HG02938 (cell line): Measurements from ENCODE around the gene CCR7.
A peak's percentile ranks its signal among the peaks of the same experiment; 100 is the strongest.
"Not testable (repeated sequence)": the region's sequence is repeated elsewhere in the genome, so short reads cannot be mapped to it uniquely, and the experiment has no call there.

Source experiments
- ATAC-seq: cut with Tn5 transposase; IDR thresholded peaks from one replicate; pipeline ENCODE4 v1.9.1; 2021; ENCODE audit warnings: mild to moderate bottlenecking, moderate library complexity; ENCODE audit not compliant: unreplicated experiment

Gene CCR7

GRCh38 chr17:40552806-40553693, 12.2 kb downstream of the CCR7 start:
- ATAC-seq, result no peak

GRCh38 chr17:40551879-40552768, 13.1 kb downstream of the CCR7 start:
- no peak for ATAC-seq

- no peak for ATAC-seq
Measured at GRCh38 chr17:40551091-40551878, 14.0 kb downstream of the CCR7 start.

- ATAC-seq, result no peak
Measured at GRCh38 chr17:40550608-40551007, 14.7 kb downstream of the CCR7 start.

DNA sequence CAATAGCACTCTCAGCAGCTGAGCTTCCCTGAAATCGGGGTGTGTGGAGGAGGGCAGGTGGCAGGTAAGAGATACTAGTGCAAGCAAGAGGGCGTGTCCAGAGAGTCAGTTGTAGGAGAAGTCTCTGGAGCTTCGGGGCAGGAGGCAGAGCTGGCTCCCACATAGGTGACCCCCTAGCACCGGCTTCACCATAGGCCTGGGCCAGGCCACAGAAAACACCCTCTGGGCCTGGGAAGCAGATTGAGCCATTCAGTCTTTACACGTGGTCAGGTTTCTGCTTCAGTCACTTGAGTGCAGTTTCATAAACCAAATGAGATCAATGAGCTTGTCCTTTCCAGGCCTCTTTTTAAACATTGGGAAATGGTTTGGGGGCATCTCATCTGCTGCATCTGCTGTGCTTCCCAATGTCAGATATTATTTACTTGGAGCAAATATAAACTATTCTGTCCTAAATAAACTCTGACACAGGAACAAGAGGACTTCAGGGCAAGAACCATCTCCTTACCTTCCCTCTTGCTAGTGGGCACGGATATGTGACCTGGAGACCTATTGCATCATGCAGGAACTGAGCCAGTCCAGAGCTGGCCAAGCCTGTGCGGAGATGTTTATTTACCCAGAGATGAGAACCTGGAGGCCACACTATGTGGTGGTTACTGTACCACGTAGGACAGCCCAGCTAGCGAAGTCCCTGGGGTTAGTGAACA, 16.1 kb downstream of the CCR7 start:
- ATAC-seq, result no peak

- ATAC-seq, result no peak
Measured at GRCh38 chr17:40548491-40548981, 16.7 kb downstream of the CCR7 start.

DNA sequence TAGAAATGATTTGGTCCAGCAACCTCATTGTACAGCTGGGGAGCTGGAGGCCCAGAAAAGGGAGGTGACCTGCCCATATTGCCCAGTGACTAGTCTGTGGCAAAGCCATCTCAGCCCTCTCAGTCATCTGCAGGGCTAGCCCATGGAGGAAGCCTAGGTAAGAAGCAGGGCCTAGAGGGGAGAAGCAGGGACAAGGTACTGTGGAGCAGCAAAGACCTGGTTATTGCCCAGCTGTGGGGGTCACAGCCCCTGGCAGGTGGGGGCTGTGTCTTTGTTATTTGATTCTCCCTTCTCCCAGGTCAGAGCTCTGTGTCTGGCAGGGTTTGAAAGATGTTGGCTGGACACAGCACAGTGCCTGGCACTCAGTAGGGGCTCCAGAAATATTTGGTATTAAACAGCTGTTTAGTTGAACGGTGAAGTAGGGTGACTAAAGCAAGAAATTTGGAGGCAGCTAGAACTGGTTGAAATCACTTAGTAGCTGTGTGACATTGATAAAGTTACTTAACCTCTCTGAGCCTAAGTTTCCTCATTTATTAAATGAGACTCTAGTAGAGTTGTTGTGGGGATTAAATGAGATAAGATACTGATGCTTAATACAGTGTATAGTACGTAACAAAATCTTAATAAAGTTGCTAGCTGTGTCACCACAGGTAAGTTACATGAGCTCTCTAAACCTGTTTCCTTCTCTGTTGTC, 17.3 kb downstream of the CCR7 start:
- no peak for ATAC-seq

GRCh38 chr17:40547079-40547784, 18.0 kb downstream of the CCR7 start:
- no peak for ATAC-seq

DNA sequence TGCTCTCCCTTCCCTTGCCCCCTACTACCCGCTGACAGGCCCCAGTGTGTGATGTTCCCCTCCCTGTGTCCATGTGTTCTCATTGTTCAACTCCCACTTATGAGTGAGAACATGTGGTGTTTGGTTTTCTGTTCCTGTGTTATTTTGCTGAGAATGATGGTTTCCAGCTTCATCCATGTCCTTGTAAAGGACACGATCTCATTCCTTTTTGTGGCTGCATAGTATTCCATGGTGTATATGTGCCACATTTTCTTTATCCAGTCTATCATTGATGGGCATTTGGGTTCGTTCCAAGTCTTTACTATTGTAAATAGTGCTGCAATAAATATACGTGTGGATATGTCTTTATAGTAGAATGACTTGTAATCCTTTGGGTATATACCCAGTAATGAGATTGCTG, 18.8 kb downstream of the CCR7 start:
- not testable (repeated sequence) for ATAC-seq

DNA sequence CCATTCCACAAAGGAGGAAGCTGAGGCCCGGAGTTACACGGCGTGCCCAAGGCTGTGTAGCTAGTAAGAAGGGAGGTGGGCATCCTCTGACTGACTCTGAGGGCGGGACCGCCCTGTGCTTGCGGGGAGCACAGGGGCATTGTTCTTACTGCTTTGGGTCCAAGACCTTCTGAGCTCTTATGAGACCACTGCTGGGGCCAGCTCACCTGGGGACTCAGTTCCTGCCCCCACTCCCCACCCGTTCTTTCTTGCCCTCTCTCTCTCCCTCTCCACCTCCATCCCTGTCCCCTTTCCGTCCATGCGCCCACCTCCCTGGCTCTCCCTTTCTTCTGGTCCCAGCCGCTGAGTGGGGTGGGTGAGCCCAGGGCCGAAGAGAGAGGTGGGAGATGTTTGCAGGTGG, 19.6 kb downstream of the CCR7 start:
- ATAC-seq, result no peak

- peak; percentile 51 for ATAC-seq
Measured at GRCh38 chr17:40542558-40543411, 22.5 kb downstream of the CCR7 start.

GRCh38 chr17:40541873-40542557, 23.3 kb downstream of the CCR7 start:
- ATAC-seq, result no peak

DNA sequence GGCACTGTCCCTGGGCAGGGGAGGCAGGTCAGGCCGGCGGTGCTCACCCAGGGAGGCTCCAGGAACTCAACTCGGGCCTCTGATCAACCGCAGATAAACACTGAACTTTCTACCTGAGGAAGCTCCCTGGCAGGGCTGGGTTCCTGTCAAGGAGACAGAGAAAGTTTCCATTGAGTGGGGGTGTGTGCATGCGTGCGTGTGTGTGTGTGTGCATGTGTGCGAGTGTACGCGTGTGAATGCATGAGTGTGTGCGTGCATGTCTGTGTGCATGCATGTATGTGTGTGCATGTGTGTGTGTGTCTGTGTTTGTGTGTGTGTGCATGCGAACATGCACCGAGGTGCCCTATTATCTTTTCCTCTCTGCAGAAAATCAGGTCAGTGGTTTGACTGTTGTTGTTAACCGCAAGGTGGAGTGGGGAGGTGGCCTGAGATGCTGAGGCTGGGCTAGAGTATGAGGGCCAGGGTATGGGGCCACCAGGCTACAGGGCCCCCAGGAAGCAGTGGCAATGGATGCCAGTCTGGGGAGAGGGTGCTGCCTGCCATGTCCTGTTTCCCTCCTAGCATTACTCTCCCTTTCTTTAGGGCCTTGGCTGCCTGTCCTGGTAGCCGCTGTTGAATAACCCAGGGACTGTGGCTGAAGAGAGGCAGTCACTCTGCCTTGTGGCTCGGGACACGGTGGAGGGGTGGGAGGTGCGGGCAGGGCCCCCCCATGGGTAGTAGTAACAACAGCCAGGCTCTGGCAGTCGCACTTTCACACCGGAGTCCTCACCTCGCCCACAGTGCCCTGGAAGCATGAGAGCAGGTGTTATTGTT, 24.0 kb downstream of the CCR7 start:
- ATAC-seq, result no peak

DNA sequence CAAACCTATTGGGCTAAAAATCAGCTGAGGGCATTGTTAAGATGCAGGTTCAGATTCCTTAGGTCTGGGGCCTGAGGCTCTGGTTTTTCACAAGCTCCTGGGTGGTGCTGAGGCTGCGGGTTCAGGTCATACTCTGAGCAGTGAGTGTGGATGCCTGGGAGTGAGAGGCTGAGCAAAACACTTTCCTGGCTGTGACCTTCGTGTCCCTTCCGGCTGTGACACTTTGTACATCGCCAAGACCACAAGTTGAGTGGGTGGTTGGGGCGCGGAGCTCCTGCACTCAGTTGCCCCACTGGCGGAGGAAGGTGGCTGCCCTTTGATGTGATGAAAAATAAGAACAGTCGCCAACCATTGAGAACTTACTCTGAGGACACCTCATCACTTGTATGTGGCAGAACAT, 24.8 kb downstream of the CCR7 start:
- no peak for ATAC-seq

DNA sequence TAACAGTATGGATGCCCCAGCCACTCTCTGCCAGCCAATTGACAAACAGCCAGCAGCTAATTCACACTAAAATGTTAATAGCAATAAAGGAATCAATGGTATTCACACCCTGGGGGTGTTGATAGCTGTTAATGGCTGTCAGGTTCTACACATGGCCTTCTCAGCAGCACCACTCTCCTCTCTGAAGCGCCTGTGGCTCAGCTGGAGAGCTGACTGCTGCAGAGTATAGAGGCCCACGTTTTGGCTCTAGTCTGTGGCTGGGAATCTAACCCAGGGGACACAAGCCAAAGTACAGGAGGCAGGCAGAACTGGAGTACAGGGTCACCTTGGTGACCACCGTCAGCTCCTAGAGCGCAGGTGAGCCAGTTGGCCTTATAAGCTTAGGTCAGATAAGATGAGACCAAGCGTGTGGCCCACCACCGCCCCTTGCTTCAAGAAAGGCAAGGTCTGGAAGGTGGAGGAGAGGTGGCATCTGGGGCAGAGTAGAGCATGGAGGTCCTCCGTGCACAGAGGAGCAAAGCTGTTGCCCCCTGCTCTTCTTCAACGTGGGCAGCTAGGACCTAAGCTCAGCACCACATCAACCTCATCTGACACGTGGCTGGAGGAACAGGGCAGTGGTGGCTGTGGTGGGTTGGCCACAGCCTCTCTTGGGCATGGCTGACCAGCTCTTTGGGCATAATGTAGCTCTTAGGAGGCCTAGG, 25.4 kb downstream of the CCR7 start:
- ATAC-seq, result no peak
